GM18907 (cell line): ENCODE measurements around the gene PABPN1L.

Source experiments
- ATAC-seq: cut with Tn5 transposase; IDR thresholded peaks from one replicate; pipeline ENCODE4 v1.9.1; 2021; ENCODE audit warnings: mild to moderate bottlenecking, moderate library complexity; ENCODE audit not compliant: unreplicated experiment

PABPN1L gene

DNA sequence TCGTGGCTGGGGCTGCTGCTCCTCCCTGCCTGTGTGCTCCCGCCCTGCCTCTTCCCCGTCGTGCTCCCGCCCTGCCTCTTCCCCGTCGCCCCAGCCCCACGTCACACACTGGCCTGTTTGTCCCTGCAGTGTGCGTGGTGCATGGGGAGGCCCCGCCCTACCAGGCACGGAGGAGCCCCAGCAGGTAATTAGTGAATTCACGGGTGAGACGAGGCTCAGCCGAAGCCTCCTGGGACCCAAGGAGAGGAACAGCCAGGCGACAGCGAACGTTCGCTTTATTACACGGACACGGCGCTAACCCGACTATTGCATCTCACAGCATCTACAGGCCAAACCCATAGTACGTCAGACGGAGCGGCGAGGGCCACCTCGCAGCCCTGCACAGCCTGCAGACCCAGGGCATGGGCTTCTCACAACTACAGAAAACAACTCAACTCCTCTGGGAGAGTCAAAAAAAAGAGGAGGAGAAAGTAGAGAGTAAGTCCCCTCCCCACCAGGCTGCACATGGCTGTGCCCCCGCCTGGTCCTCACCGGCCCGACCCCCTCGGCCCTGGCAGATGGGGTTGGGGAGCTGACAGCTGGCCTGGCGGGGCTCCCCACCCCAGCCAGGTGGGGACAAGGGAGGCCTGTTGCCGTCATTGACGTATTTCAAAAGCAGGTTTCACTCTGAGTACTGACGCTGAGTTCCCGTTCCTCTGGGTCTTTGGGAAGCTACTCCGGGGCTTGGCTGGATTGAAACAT is 4.3 kb upstream of the PABPN1L start:
- ATAC-seq: no peak

GRCh38 chr16:88869673-88869980 is 3.2 kb upstream of the PABPN1L start:
- ATAC-seq: no peak

DNA sequence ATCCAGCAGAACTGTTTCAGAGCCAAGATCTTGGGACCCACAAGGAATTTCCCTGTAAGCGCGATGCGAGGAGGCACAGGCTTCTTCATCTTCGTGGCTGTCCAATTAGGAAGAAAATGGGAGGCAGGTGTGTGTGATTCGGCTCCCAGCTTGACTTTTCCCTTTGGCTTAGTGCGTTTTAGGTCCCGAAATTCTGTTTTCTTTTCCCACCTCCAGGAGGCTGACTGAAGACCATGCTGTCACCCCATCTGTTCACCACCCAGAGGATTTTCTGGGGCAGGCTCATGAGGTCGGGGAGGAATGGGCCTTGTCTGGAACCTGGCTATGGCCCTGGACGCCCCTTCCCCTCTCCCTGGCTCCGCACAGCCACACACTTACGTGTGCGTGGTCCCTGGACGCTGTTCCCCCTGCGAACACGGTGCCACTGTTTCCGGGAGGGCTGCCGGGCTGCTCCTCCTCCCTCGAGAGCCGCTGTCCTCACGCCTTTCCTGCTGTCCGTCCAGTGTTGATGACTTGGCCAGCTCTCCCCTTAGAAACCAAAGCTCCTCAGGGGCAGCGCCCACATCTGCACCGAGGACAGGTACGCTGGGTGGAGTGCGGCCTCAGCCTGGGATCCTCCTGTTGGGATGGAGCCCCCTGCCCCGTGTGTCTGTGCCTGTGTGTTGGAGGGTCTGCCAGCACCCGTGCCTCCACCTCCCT is 2.7 kb upstream of the PABPN1L start:
- no peak for ATAC-seq

- no peak for ATAC-seq
Observed at GRCh38 chr16:88867581-88868246, 1.3 kb upstream of the PABPN1L start.

GRCh38 chr16:88865742-88866141 is 718 bp downstream of the PABPN1L start:
- no peak for ATAC-seq

DNA sequence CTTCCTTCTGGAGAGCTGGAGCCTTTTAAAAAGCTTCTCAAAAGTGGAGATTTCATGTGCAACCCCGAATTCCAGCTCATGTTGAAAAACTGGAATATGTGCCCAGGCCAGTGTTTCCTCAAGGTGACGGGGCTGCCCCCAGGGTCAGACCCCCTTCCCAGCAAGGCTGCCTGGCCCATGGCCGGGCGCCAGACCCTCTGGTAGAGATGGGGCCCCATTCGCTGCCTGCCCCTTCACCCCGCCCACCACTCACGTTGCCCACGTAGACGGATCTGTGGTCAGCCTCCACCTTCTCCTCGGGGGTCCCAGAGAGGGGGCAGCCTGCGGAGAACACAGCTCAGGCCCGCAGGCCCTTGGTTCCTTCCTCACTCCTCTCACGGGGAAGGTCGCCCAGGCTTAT is 1.1 kb downstream of the PABPN1L start:
- ATAC-seq: no peak

DNA sequence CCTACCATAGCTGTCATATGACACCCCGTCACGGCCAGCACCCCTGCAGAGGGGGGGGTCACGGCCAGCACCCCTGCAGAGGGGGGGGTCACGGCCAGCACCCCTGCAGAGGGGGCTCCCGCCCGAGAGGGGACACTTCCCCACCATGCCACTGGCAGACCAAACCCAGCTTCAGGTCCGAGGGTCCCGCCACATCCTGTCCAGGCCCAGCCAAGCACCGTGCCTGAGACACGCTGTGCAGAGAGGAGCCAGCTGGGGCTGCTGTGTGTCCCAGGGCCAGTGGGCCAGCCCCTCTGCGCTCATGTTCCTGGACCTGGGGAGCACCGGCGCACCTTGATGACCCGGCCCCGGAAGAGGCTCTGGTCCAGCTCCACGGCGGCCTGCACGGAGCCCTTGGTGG is 1.9 kb downstream of the PABPN1L start:
- ATAC-seq: no peak

- no peak for ATAC-seq
Observed at GRCh38 chr16:88864099-88864498, 2.4 kb downstream of the PABPN1L start.

DNA sequence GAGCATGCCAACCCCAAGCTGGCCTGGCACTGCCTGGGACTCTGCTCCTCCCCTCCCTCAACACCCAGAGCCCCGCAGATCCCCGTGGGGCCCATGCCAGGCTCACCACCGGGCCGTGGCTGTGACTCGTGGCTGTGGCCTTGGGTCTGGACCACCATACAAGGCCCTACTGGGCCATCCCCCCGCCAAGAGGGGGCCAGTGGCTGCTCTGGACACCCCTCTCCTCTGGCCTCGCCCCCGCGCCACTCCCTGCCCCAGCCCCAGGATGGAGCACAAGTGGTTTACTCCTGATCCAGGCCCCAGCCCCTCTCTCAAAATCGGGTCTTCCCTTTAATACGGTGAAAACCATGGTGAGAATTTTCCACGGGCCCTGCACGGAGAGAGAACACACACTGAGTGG is 3.0 kb downstream of the PABPN1L start:
- no peak for ATAC-seq

- ATAC-seq: no peak
Observed at GRCh38 chr16:88862968-88863367, 3.5 kb downstream of the PABPN1L start.

DNA sequence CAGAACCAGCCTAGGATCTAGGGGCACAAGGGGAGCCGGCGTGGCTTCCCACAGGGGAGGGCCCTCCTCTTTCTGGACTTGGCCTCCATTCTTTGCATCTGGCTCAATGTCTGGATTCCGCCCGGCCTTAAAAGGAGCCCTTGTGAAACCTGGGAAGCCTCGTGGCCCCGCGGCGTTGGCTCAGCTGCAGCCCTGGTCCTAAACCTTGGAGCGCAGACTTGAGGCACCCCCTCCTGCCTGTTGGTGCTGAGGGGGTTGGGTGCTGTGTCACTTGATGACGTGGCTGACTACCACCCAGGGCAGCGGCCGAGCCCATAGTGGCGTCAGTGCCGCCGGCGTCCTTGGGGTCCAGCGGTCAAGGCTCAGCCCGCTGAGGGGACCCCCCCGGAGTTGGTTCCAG is 5.1 kb downstream of the PABPN1L start:
- ATAC-seq: no peak

GRCh38 chr16:88859381-88860091 is 6.9 kb downstream of the PABPN1L start:
- ATAC-seq: no peak

DNA sequence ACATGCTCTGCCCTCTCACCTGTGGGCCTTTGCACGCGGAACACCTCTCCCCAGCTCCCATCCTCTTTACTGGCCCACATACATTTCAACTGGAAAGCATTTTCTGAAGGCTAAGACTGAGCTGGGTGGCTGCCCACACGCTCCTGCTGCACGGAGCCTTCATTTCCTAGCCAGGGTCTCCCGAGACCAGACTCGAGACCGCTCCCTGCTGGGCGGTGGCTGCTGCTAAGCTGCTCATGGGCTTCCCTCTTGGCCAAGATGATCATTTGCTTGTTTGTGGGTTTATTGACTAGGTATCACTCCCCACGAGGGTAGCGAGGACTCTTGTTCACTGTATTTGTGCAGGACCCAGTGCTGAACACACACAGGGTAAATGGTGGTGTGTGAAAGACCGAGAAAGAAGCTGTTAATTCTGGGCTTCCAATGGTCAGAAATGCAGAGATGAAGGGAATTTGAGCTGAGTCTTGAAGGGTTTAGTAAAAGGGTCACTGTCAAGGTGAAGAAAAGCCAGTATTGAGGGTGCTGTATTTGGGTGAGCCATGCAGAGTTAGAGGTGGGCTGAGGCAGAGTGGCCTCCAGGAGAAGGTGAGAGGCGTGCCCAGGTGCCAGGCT is 8.6 kb downstream of the PABPN1L start:
- ATAC-seq: peak; percentile 36

GRCh38 chr16:88856828-88857727 is 9.4 kb downstream of the PABPN1L start, which contains the start of the genes GALNS and TRAPPC2L:
Gene GALNS (minus strand): TSS chr16:88856947. CDS start chr16:88856877, 70 bp downstream.
Gene TRAPPC2L (plus strand): TSS chr16:88857127. CDS start chr16:88857151, 24 bp downstream.
- peak; percentile 82 for ATAC-seq

- ATAC-seq: no peak
Observed at GRCh38 chr16:88856122-88856827, 10.2 kb downstream of the PABPN1L start.

DNA sequence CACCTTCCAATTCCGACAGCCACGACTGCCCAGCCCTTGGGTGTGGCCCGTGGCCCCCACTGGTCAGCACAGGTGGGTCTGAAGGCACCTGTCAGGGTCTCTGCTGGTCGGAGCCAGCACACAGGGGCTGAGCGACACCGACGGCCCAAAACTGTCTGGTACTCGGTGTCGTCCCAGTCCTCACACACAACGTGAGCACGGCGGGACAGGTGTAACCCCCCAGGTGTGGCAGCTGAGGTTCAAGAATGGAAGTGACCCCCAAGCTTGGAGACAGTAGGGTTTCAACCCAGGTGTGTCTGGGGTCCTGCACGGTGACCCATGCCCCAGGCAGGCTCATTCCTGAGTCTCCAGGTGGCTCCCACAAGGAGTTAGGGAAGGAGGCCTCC is 10.7 kb downstream of the PABPN1L start:
- no peak for ATAC-seq

DNA sequence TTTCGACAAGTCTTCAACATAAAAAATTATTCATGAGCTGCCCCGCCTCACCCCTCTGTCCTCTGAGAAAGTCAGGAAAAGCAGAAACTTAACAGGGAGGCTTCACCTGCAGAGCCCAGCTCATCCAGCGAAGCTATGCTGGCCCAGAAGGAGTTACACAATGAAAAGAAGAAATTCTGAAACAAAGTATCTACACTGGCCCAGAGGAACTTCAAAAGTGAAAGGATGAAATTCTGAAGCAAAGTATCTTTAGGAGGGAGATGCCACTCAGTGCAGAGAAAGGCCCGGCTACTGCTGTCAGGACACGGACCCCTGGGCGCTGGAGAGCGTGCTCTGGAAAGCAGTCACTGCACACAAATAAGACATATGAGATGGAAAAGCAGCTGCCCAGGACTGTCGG is 11.3 kb downstream of the PABPN1L start:
- ATAC-seq: no peak

GRCh38 chr16:88854306-88855111 is 12.0 kb downstream of the PABPN1L start:
- no peak for ATAC-seq
